Adrenal gland (tissue), 12 donors: Measurements from ENCODE around the gene SLC1A7. TPM values are rescaled to one million over a fixed set of nuclear protein-coding genes. Genes with fewer than 3 reads are reported as not detected.
A peak's percentile ranks its signal among the peaks of the same experiment; 100 is the strongest.

Experiments
- DNase-seq, 7 donors: peaks; one replicate each; pipeline ENCODE4 v3.0.0-alpha.2; 2019 to 2020
- H3K27ac ChIP-seq, 5 donors: fragments of 200-600 bp; sonication (generic) in 4 of 5; 1 replicate in 3 of 5; 2 replicates in 2 of 5; pipeline versions ENCODE4 v1.5.1 to v1.8.0; 2016 to 2020; ENCODE audit warnings: mild to moderate bottlenecking in 1 of 5
- H3K27me3 ChIP-seq: fragments of 200-600 bp; 2 replicates; pipeline ENCODE4 v1.8.0; 2021
- H3K36me3 ChIP-seq, 2 donors: fragments of 200-600 bp; replicated peaks in 1 of 2; 1 replicate in 1 of 2; 2 replicates in 1 of 2; pipeline versions ENCODE4 v1.5.1 to v1.8.0; 2018 to 2022
- H3K4me1 ChIP-seq, 2 donors: fragments of 200-600 bp; replicated peaks in 1 of 2; 1 replicate in 1 of 2; 2 replicates in 1 of 2; pipeline versions ENCODE4 v1.5.1 to v1.8.0; 2018 to 2021
- H3K4me3 ChIP-seq, 4 donors: fragments of 200-600 bp; sonication (generic) in 3 of 4; one replicate each; pipeline ENCODE4 v1.5.1; 2016 to 2018
- H3K9me3 ChIP-seq, 3 donors: fragments of 200-600 bp; sonication (generic) in 1 of 3; replicated peaks in 1 of 3; 1 replicate in 2 of 3; 2 replicates in 1 of 3; pipeline versions ENCODE4 v1.5.1 to v1.8.0; 2016 to 2021
- CTCF ChIP-seq, 6 experiments: fragments of 450-650 bp in 4 of 6; fragments of 200-600 bp in 2 of 6; sonication (generic) in 1 of 6; IDR thresholded peaks; 1 replicate in 5 of 6; 2 replicates in 1 of 6; pipeline versions ENCODE4 v1.5.1 to v1.8.0; 2016 to 2021; ENCODE audit warnings: antibody characterized with exemption in 6 of 6, mild to moderate bottlenecking in 2 of 6, moderate library complexity in 1 of 6
- POLR2A ChIP-seq, 2 donors: fragments of 450-650 bp; IDR thresholded peaks; one replicate each; pipeline ENCODE4 v1.6.1; 2017; ENCODE audit warnings: antibody characterized with exemption in 2 of 2, mild to moderate bottlenecking in 2 of 2, moderate library complexity in 1 of 2
- whole genome bisulfite sequencing, 4 donors: extraction: QIAGEN DNeasy Blood & Tissue Kit in 2 of 4; methylation state at CpG; one replicate each; pipeline versions ENCODE4 v1.1.5 to v1.1.7; 2013 to 2017; 5-methylcytosine and 5-hydroxymethylcytosine counted together
- intact Hi-C, 2 donors: fragments of 100-400 bp; cut with DNase I; formaldehyde crosslinking; loops; one replicate each; pipeline versions ENCODE4 v1.14.1 to v1.15.0; 2022 to 2023
- polyA plus RNA-seq, 3 donors: library from polyadenylated mRNA; stranded (reverse); fragments of 200-250 nt in 2 of 3; fragments of 350-450 nt in 1 of 3; fragmentation: Illumina TruSeq in 1 of 3; extraction: RNeasy Lipid Tissue Mini Kit (QIAGEN cat#74804) in 1 of 3; gene quantifications; one replicate each; pipeline ENCODE4 v1.2.3, GENCODE V29; 2013 to 2014
- total RNA-seq, 9 donors: library from RNA; depleted of rRNA in 4 of 9; stranded (reverse); fragments of >200 nt in 4 of 9; fragments of 120-200 nt in 1 of 9; fragmentation: NEBNext Ultra II Directional in 1 of 9; extraction: Animal tissue kit (Norgen Biotek cat#: 25700) in 1 of 9; gene quantifications; one replicate each; pipeline versions ENCODE4 v1.1.0 to v1.2.4, GENCODE V29; 2013 to 2023
- donor health status: healthy with polysubstance abuse.
- donor health status: Bipolar disorder and iron deficiency.
- donor health status: DM: yes; HTN: yes; CAD: no.
- donor health status: DM: no; HTN: no; CAD: no.
- donor health status: DM: no; HTN: no; CAD: no.
- donor health status: DM: yes; HTN: yes; CAD: no.

SLC1A7 gene
- total and polyA plus RNA-seq, 12 donors: 0.05 to 1.6 (median 0.17) TPM; not detected in 7

DNA sequence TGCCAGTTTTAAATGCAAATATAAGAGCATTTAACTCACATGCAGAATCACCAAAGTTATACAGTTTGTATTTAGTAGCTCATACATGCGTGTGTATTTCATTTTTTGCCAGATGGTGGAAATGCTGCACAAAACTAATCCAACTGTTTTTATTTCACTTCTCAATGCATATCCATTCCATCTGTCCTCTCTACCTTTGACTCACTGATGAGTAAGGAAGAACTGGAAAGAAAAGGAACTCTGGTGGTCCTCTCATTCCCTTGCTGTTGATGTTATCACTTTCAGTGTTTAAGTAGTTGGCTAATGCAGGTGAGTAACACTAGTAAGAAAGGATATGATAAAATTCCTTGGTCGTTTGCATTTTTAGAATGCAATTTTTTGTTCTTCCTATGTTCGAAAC is 5.7 kb upstream of the SLC1A7 start:
- no peak overlapping the region for H3K4me3 ChIP-seq
- no peaks in the 10 kb centered on the region for H3K36me3 ChIP-seq
- WGBS, 4 donors: 74 to 83% (median 75%) methylated on average over 3 of the region's 3 CpGs
- H3K9me3 ChIP-seq: no peaks in the 10 kb centered on the region
- H3K4me1 ChIP-seq: no peaks in the 10 kb centered on the region
- TF ChIP-seq POLR2A (IDR thresholded peaks at IDR 0.05): no peak
- TF ChIP-seq CTCF (IDR thresholded peaks at IDR 0.05): no peak
- no peak for DNase-seq
- intact Hi-C loops: no loop called here
- H3K27ac ChIP-seq: no peak overlapping the region
- H3K27me3 ChIP-seq: no peaks in the 10 kb centered on the region

- Histone ChIP-seq H3K4me3 (no peak overlapping the region), H3K4me1 (no peaks in the 10 kb centered on the region), H3K9me3 (no peaks in the 10 kb centered on the region), H3K27me3 (no peaks in the 10 kb centered on the region), H3K36me3 (no peaks in the 10 kb centered on the region), H3K27ac (peak overlapping the region in 1 of 5 donors; percentile 50)
- TF ChIP-seq CTCF (IDR thresholded peaks at IDR 0.05) (no peak), POLR2A (IDR thresholded peaks at IDR 0.05) (no peak)
- WGBS, 4 donors: 65 to 85% (median 81%) methylated on average over 4 of the region's 4 CpGs
- intact Hi-C loops: no loop called here
- DNase-seq: peak in 1 of 7 donors; percentile 9
Measured at GRCh38 chr1:53147174-53147573, 4.7 kb upstream of the SLC1A7 start.

GRCh38 chr1:53145942-53146708 is 3.7 kb upstream of the SLC1A7 start:
- no peaks in the 10 kb centered on the region for H3K36me3 ChIP-seq
- WGBS, 4 donors: 63 to 72% (median 68%) methylated on average over 15 to 24 of the region's 24 CpGs
- peak overlapping the region in 3 of 5 donors; percentile 8 to 80 (median 50) for H3K27ac ChIP-seq
- H3K4me1 ChIP-seq: no peaks in the 10 kb centered on the region
- H3K27me3 ChIP-seq: no peaks in the 10 kb centered on the region
- TF ChIP-seq CTCF (IDR thresholded peaks at IDR 0.05) (no peak), POLR2A (IDR thresholded peaks at IDR 0.05) (no peak)
- H3K4me3 ChIP-seq: no peak overlapping the region
- peak; percentile 28 to 77 (median 61) for DNase-seq
- intact Hi-C loops: no loop called here
- H3K9me3 ChIP-seq: no peaks in the 10 kb centered on the region

GRCh38 chr1:53145619-53145941 is 3.1 kb upstream of the SLC1A7 start:
- H3K9me3 ChIP-seq: no peaks in the 10 kb centered on the region
- no peaks in the 10 kb centered on the region for H3K4me1 ChIP-seq
- no peaks in the 10 kb centered on the region for H3K36me3 ChIP-seq
- H3K27ac ChIP-seq: peak overlapping the region in 2 of 5 donors; percentile 50 to 80
- intact Hi-C loops: no loop called here
- no peak for TF ChIP-seq CTCF (IDR thresholded peaks at IDR 0.05)
- TF ChIP-seq POLR2A (IDR thresholded peaks at IDR 0.05): no peak
- no peak for DNase-seq
- no peaks in the 10 kb centered on the region for H3K27me3 ChIP-seq
- 61 to 93% (median 65%) methylated on average over 5 of the region's 5 CpGs for WGBS, 4 donors
- no peak overlapping the region for H3K4me3 ChIP-seq
